ENCODE data around the gene TYROBP. TPM values are rescaled to one million over a fixed set of nuclear protein-coding genes. Genes with fewer than 3 reads are reported as not detected.
A peak's percentile ranks its signal among the peaks of the same experiment; 100 is the strongest.

TYROBP gene
- total and polyA plus RNA-seq, 7 experiments from 2014 or later: 2.3 to 428 (median 17.3) TPM; not detected in 1

DNA sequence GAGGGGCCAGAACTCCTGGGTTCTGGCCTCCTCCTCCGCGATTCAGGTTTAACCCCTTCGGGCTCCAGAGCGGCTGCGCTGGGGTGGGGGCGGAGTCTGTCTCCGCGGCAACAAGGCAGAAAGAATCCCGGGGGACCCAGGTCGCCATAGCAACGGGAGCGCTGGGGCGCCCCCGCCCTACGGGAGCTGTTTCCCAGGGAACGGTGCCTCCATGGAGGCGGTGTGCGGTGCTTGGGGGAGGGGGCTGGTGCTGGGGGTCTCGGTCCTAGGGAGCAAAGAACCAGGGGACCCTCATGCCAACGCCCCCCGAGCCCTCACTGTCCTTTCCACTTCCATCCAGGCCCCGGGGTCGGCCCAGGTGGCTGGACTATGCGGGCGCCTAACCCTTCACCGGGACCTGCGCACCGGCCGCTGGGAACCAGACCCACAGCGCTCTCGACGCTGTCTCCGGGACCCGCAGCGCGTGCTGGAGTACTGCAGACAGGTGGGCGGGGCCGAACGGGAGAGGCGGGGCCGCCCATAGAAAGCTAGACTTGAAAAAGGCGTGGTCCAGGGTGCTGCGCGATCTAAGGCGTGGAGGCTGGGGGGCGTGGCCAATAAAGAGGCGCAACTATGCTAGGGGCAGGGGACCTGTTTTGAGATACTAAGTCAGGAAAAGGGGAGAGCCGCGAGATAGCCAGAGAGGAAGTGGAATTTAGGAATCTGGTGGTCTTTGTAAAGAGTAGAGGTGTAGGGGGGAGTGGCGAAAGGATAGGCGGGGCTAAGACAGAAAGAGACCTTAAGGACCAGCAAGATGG, 38.6 kb downstream of the TYROBP start:
- intact Hi-C loops (cut with micrococcal nuclease): loop anchor here (1.0 to 5.0 kb wide), 8 partner anchors 33 to 221 kb away; partner anchors contain the start of genes ARHGAP33 (in 2 of the 2), ALKBH6 (in 1 of the 2), COX6B1 (in 1 of the 2) and HCST (in 1 of the 2)
- no peaks in the 10 kb centered on the region for H3K9me3 ChIP-seq (ENCODE audit: control insufficient read depth in 2 of 3, low read length in 3 of 3)
- ChIA-PET CTCF (no interaction called here), POLR2A (interaction anchor here (1.2 kb wide), 1 partner anchor 29 kb away, joined by 5 read pairs; no protein-coding TSS in a partner anchor)
- peak overlapping the region in 5 of 9 donors; percentile 12 to 68 (median 53) for H3K27ac Mint-ChIP-seq
- H3K4me1 ChIP-seq (ENCODE audit: control insufficient read depth in 2 of 2, insufficient read depth in 2 of 2, low read length in 2 of 2): peaks cover 16 to 18% of the 10 kb centered on the region in 2 donors
- H3K27ac ChIP-seq (ENCODE audit: low read depth, low read length): no peak overlapping the region
- H3K27me3 ChIP-seq (ENCODE audit: control insufficient read depth in 2 of 2, insufficient read depth in 2 of 2, low read length in 2 of 2): peaks cover 5 to 7% of the 10 kb centered on the region in 2 donors
- peaks cover 0 to 7% (median 0%) of the 10 kb centered on the region in 11 donors for H3K9me3 Mint-ChIP-seq
- peak; percentile 95 for ATAC-seq
- DNase-seq: peak; percentile 55 to 88 (median 78)
- H3K36me3 ChIP-seq (ENCODE audit: control insufficient read depth in 2 of 3, insufficient read depth in 3 of 3, low read length in 3 of 3): no peaks in the 10 kb centered on the region
- peak overlapping the region; percentile 75 to 92 (median 82) for H3K4me3 Mint-ChIP-seq
- peaks cover 13 to 22% (median 17%) of the 10 kb centered on the region in 7 donors for H3K4me1 Mint-ChIP-seq
- H3K27me3 Mint-ChIP-seq: peaks cover 22 to 57% (median 42%) of the 10 kb centered on the region in 5 donors
- no peak overlapping the region for H3K4me3 ChIP-seq (ENCODE audit: low read length)
- H3K36me3 Mint-ChIP-seq: peaks cover 0 to 8% (median 0%) of the 10 kb centered on the region in 5 donors

DNA sequence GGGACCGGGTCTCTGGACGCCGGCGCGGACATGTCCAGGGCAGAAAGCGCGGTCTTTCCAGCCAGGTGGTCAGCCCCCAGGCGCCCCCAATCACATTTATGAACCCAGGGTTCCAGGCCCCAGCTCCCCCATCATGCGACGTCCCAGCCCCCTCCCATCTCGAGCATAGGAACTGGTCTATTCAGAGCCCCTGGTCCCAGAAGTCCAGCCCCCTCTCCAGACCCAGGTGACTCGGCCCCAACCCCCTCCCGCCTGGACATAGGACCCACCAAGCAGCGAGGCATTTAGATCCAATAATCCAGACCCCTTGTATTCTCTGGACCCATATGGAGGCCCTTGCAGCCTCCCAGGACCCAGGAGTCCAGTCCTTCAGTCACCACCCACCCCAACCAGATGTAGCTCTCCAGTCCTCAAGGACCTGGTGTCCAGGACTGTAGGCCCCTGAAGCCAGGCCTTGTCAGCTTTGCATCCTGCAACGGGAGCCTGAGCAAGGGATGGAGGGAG, 39.2 kb downstream of the TYROBP start:
- POLR2A ChIA-PET: interaction anchor here (1.2 kb wide), 1 partner anchor 29 kb away, joined by 5 read pairs; no protein-coding TSS in a partner anchor
- H3K4me1 Mint-ChIP-seq: peaks cover 13 to 22% (median 17%) of the 10 kb centered on the region in 7 donors
- peaks cover 16 to 18% of the 10 kb centered on the region in 2 donors for H3K4me1 ChIP-seq (ENCODE audit: control insufficient read depth in 2 of 2, insufficient read depth in 2 of 2, low read length in 2 of 2)
- H3K4me3 ChIP-seq (ENCODE audit: low read length): no peak overlapping the region
- peak overlapping the region; percentile 21 to 92 (median 72) for H3K4me3 Mint-ChIP-seq
- no peaks in the 10 kb centered on the region for H3K9me3 ChIP-seq (ENCODE audit: control insufficient read depth in 2 of 3, low read length in 3 of 3)
- ATAC-seq (no peak), DNase-seq (no peak)
- CTCF ChIA-PET: no interaction called here
- H3K27me3 Mint-ChIP-seq: peaks cover 22 to 58% (median 41%) of the 10 kb centered on the region in 5 donors
- H3K36me3 Mint-ChIP-seq: peaks cover 0 to 8% (median 0%) of the 10 kb centered on the region in 5 donors
- no peaks in the 10 kb centered on the region for H3K36me3 ChIP-seq (ENCODE audit: control insufficient read depth in 2 of 3, insufficient read depth in 3 of 3, low read length in 3 of 3)
- no peak overlapping the region for H3K27ac ChIP-seq (ENCODE audit: low read depth, low read length)
- H3K9me3 Mint-ChIP-seq: peaks cover 0 to 6% (median 0%) of the 10 kb centered on the region in 11 donors
- peaks cover 5 to 7% of the 10 kb centered on the region in 2 donors for H3K27me3 ChIP-seq (ENCODE audit: control insufficient read depth in 2 of 2, insufficient read depth in 2 of 2, low read length in 2 of 2)
- H3K27ac Mint-ChIP-seq: peak overlapping the region in 1 of 9 donors; percentile 30
- intact Hi-C loops (cut with micrococcal nuclease): loop anchor here (1.0 to 5.0 kb wide), 9 partner anchors 10 to 221 kb away; partner anchors contain the start of genes ARHGAP33 (in 2 of the 2), ALKBH6 (in 1 of the 2), COX6B1 (in 1 of the 2) and HCST (in 1 of the 2)

DNA sequence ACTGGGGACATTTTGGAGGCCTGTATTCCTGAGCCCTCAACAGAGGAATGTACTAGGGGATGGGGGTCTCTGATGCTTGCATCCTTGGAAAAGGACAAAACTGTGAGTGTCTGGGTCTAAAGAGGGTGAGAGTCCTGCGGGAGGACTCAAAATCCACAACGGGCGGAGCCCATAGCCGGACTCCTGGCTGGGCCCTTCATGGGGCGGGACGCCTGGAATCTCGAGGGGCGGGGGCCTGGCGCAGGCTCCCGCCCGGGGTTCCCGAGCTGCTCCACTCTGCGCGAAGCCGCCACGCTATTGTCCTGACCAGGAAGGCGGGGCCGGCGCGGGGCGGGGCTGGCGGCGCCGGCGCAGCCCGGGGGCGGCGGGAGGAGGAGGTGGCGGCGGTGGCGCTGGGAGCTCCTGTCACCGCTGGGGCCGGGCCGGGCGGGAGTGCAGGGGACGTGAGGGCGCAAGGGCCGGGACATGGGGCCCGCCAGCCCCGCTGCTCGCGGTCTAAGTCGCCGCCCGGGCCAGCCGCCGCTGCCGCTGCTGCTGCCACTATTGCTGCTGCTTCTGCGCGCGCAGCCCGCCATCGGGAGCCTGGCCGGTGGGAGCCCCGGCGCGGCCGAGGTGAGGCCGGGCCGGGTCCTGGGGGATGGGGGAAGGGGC, 39.8 kb downstream of the TYROBP start, which contains the start of gene APLP1:
Gene APLP1 (plus strand): TSS at position 403 of the 651 bp plus-strand sequence. CDS start 63 bp downstream, at position 466.
- Histone ChIP-seq H3K9me3 (ENCODE audit: control insufficient read depth in 2 of 3, low read length in 3 of 3) (no peaks in the 10 kb centered on the region), H3K4me3 (ENCODE audit: low read length) (no peak within 1 kb of the TSS), H3K27me3 (ENCODE audit: control insufficient read depth in 2 of 2, insufficient read depth in 2 of 2, low read length in 2 of 2) (peaks cover 5 to 7% of the 10 kb centered on the region in 2 donors), H3K4me1 (ENCODE audit: control insufficient read depth in 2 of 2, insufficient read depth in 2 of 2, low read length in 2 of 2) (peaks cover 16 to 18% of the 10 kb centered on the region in 2 donors), H3K27ac (ENCODE audit: low read depth, low read length) (no peak within 1 kb of the TSS), H3K36me3 (ENCODE audit: control insufficient read depth in 2 of 3, insufficient read depth in 3 of 3, low read length in 3 of 3) (no peaks in the 10 kb centered on the region)
- intact Hi-C loops (cut with micrococcal nuclease): loop anchor here (1.0 to 5.0 kb wide), 6 partner anchors 11 to 176 kb away; partner anchors contain the start of genes ALKBH6 (in 1 of the 2), ARHGAP33 (in 1 of the 2), HCST (in 1 of the 2) and PROSER3 (in 1 of the 2)
- peaks cover 0 to 8% (median 0%) of the 10 kb centered on the region in 5 donors for H3K36me3 Mint-ChIP-seq
- H3K27ac Mint-ChIP-seq: peak within 1 kb of the TSS in 3 of 9 donors; percentile 32 to 77 (median 52)
- DNase-seq (peak in 8 of 9 donors; percentile 22 to 86 (median 42)), ATAC-seq (peak; percentile 68)
- ChIA-PET POLR2A (interaction anchor here (1.2 kb wide), 1 partner anchor 30 kb away, joined by 5 read pairs; no protein-coding TSS in a partner anchor), CTCF (no interaction called here)
- H3K4me1 Mint-ChIP-seq: peaks cover 13 to 22% (median 17%) of the 10 kb centered on the region in 7 donors
- peaks cover 0 to 4% (median 0%) of the 10 kb centered on the region in 11 donors for H3K9me3 Mint-ChIP-seq
- H3K27me3 Mint-ChIP-seq: peaks cover 22 to 56% (median 38%) of the 10 kb centered on the region in 5 donors
- H3K4me3 Mint-ChIP-seq: peak within 1 kb of the TSS; percentile 24 to 92 (median 78)

DNA sequence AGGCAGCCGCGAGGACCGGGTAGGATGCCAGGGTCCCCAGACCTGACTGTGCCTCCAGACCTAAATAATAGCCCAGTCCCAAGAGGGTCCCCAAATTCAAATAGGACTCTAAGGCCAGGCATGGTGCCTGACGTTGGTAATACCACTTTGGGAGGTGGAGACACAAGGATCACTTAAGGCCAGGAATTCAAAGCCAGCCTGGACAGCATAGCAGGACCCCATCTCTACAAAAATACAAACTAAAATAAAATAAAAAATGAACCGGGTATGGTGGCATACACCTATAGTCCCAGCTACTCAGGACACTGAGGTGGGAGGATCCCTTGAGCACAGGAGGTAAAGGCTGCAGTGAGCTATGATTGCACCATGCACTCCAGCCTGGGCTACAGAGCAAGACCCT, 45.1 kb downstream of the TYROBP start:
- Mint-ChIP-seq H3K27ac (no peak overlapping the region), H3K4me1 (peaks cover 0 to 11% (median 5%) of the 10 kb centered on the region in 7 donors), H3K9me3 (peaks cover 0 to 4% (median 0%) of the 10 kb centered on the region in 11 donors), H3K4me3 (no peak overlapping the region), H3K36me3 (peaks cover 0 to 8% (median 0%) of the 10 kb centered on the region in 5 donors), H3K27me3 (peaks cover 44 to 80% (median 49%) of the 10 kb centered on the region in 5 donors)
- intact Hi-C loops (cut with micrococcal nuclease): no loop called here
- ATAC-seq (no peak), DNase-seq (no peak)
- Histone ChIP-seq H3K4me1 (ENCODE audit: control insufficient read depth in 2 of 2, insufficient read depth in 2 of 2, low read length in 2 of 2) (no peaks in the 10 kb centered on the region), H3K27me3 (ENCODE audit: control insufficient read depth in 2 of 2, insufficient read depth in 2 of 2, low read length in 2 of 2) (peaks cover 2 to 3% of the 10 kb centered on the region in 2 donors), H3K4me3 (ENCODE audit: low read length) (no peak overlapping the region), H3K9me3 (ENCODE audit: control insufficient read depth in 2 of 3, low read length in 3 of 3) (no peaks in the 10 kb centered on the region), H3K27ac (ENCODE audit: low read depth, low read length) (no peak overlapping the region), H3K36me3 (ENCODE audit: control insufficient read depth in 2 of 3, insufficient read depth in 3 of 3, low read length in 3 of 3) (no peaks in the 10 kb centered on the region)
- CTCF ChIA-PET: interaction anchor here (0.6 kb wide), 1 partner anchor 19 kb away, joined by 3 read pairs; no protein-coding TSS in a partner anchor
- POLR2A ChIA-PET: no interaction called here

DNA sequence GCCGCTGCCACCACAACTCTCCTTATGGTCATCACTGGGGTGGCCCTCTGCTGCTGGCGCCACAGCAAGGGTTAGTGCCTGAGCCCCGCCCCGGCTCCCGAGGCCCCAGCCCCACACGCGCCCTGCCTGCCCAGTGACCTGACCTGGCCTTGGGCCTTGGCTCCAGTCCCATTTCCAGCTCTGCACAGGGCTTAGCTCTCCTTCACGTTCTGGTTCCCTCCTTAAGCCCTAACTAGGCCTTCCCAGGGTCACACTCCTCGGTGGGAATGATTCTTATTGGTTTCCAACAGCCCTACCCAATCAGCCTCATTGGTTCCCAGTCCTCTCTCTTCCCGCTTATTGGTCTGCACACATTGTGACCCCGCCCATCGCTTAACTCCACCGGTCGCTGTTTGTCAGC, 45.6 kb downstream of the TYROBP start:
- ATAC-seq (no peak), DNase-seq (no peak)
- ChIA-PET POLR2A (no interaction called here), CTCF (interaction anchor here (0.6 kb wide), 1 partner anchor 20 kb away, joined by 3 read pairs; no protein-coding TSS in a partner anchor)
- Histone ChIP-seq H3K4me1 (ENCODE audit: control insufficient read depth in 2 of 2, insufficient read depth in 2 of 2, low read length in 2 of 2) (no peaks in the 10 kb centered on the region), H3K27me3 (ENCODE audit: control insufficient read depth in 2 of 2, insufficient read depth in 2 of 2, low read length in 2 of 2) (peaks cover 0 to 2% of the 10 kb centered on the region in 2 donors), H3K36me3 (ENCODE audit: control insufficient read depth in 2 of 3, insufficient read depth in 3 of 3, low read length in 3 of 3) (no peaks in the 10 kb centered on the region), H3K4me3 (ENCODE audit: low read length) (no peak overlapping the region), H3K27ac (ENCODE audit: low read depth, low read length) (no peak overlapping the region), H3K9me3 (ENCODE audit: control insufficient read depth in 2 of 3, low read length in 3 of 3) (no peaks in the 10 kb centered on the region)
- Mint-ChIP-seq H3K27me3 (peaks cover 39 to 80% (median 48%) of the 10 kb centered on the region in 5 donors), H3K9me3 (peaks cover 0 to 4% (median 0%) of the 10 kb centered on the region in 11 donors), H3K27ac (no peak overlapping the region), H3K4me1 (peaks cover 0 to 7% (median 4%) of the 10 kb centered on the region in 7 donors), H3K4me3 (no peak overlapping the region), H3K36me3 (peaks cover 0 to 8% (median 0%) of the 10 kb centered on the region in 5 donors)
- intact Hi-C loops (cut with micrococcal nuclease): no loop called here
